Left ventricle myocardium inferior (tissue), 1 donor: ENCODE data around the gene CNR1. TPM values are rescaled to one million over a fixed set of nuclear protein-coding genes. Genes with fewer than 3 reads are reported as not detected.

Source experiments
- DNase-seq: peaks from one replicate; pipeline ENCODE4 v3.0.0-alpha.2; 2020
- H3K27ac ChIP-seq: fragments of 200-600 bp; replicated peaks from 2 replicates; pipeline ENCODE4 v1.8.0; 2021
- H3K27me3 ChIP-seq: fragments of 200-600 bp; 2 replicates; pipeline ENCODE4 v1.8.0; 2021; ENCODE audit warnings: low read depth
- H3K36me3 ChIP-seq: fragments of 200-600 bp; 2 replicates; pipeline ENCODE4 v1.8.0; 2021
- H3K4me1 ChIP-seq: fragments of 200-600 bp; 2 replicates; pipeline ENCODE4 v1.8.0; 2021
- H3K4me3 ChIP-seq: fragments of 200-600 bp; 2 replicates; pipeline ENCODE4 v1.8.0; 2021; ENCODE audit warnings: mild to moderate bottlenecking, moderate library complexity
- H3K9me3 ChIP-seq: fragments of 200-600 bp; replicated peaks from 2 replicates; pipeline ENCODE4 v1.8.0; 2021
- intact Hi-C: fragments of 100-400 bp; cut with micrococcal nuclease; formaldehyde crosslinking; loops from one replicate; pipeline ENCODE4 v1.11.0; 2022
- total RNA-seq: library from RNA; stranded (reverse); fragmentation: NEBNext Ultra II Directional; extraction: Animal tissue kit (Norgen Biotek cat#: 25700); gene quantifications from one replicate; pipeline ENCODE4 v1.2.1, GENCODE V29; 2021
- TF ChIP-seq, protein P1 (sequence below): fragments of 200-600 bp; IDR thresholded peaks from 2 replicates; pipeline ENCODE4 v1.8.0; 2021; ENCODE audit warnings: antibody characterized with exemption, mild to moderate bottlenecking, borderline replicate concordance
- donor health status: DM: no; HTN: yes; CAD: no; lungs with severe emphysema.

CNR1 gene
- total RNA-seq, 1 donor from 2014 or later: 0.66 TPM

DNA sequence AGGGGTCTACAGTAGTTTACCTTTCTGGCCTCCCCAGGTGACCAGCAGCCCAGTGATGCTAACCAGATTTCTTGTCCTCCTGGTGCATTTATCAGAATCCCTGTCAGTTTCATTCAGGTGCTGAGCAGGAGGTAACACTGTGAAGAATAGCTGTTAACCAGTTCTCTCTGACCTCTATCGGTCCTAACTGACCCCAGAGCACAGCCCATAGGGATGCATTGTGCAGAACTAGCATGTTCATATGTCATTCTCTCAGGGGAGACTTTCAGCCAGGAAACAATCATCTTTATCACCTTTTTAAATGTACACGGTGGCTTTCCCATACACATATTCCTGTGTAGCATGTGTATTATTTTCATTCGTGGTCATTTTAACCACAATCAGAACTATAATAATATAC, 49.9 kb downstream of the CNR1 start:
- intact Hi-C loops: no loop called here
- no peak overlapping the region for H3K27ac ChIP-seq
- DNase-seq: no peak

DNA sequence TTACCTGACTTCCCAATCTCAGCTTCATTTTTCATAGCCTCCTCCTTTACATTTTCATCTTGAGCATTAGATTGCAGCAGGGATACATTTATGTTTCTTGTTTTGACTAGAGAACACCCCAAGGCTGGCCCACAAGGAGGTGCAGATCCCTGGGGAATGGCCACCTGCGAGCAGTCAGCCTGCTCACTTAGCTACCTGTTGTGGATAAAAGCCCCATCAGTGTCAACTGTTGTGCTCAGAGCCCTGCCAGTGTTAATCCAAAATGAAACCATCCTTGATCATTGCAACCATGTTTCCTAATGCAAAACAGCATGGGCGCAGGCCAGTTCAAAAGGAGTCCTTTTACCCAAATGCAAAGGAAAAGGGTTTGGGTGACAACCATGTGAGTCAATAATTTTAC, 50.8 kb downstream of the CNR1 start:
- H3K4me1 ChIP-seq: no peaks in the 10 kb centered on the region
- no peak for DNase-seq
- no peak overlapping the region for H3K4me3 ChIP-seq
- peaks cover 13% of the 10 kb centered on the region for H3K27me3 ChIP-seq
- no peaks in the 10 kb centered on the region for H3K36me3 ChIP-seq
- H3K9me3 ChIP-seq: no peaks in the 10 kb centered on the region
- TF ChIP-seq, protein P1, sequence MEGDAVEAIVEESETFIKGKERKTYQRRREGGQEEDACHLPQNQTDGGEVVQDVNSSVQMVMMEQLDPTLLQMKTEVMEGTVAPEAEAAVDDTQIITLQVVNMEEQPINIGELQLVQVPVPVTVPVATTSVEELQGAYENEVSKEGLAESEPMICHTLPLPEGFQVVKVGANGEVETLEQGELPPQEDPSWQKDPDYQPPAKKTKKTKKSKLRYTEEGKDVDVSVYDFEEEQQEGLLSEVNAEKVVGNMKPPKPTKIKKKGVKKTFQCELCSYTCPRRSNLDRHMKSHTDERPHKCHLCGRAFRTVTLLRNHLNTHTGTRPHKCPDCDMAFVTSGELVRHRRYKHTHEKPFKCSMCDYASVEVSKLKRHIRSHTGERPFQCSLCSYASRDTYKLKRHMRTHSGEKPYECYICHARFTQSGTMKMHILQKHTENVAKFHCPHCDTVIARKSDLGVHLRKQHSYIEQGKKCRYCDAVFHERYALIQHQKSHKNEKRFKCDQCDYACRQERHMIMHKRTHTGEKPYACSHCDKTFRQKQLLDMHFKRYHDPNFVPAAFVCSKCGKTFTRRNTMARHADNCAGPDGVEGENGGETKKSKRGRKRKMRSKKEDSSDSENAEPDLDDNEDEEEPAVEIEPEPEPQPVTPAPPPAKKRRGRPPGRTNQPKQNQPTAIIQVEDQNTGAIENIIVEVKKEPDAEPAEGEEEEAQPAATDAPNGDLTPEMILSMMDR: no peak
- intact Hi-C loops: no loop called here
- no peak overlapping the region for H3K27ac ChIP-seq

More for the DNA sequence above, 49.9 kb downstream of the CNR1 start:
- TF ChIP-seq, protein P1: no peak
- H3K4me3 ChIP-seq: no peak overlapping the region
- H3K4me1 ChIP-seq: no peaks in the 10 kb centered on the region
- no peaks in the 10 kb centered on the region for H3K36me3 ChIP-seq
- H3K9me3 ChIP-seq: peaks cover 4% of the 10 kb centered on the region
- peaks cover 9% of the 10 kb centered on the region for H3K27me3 ChIP-seq

DNA sequence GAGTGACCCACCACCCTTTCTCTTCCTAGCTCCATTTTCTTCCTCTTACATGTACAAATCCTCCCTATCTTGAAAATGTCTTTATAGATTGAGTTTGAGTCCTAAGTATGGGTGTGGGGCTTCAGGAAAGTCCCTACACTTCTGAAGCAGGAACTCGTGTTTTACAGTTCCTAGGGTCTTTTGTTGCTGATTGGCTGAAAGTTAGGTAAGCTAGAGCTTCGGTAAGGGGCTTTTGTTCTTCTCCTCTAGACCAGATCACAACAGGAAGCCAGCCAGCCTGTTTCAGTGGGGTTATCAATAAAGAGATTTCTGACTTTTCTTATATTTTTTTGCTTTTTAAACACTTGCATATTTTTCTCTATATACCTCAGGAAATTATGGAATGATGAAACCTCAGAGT, 51.3 kb downstream of the CNR1 start:
- Histone ChIP-seq H3K27ac (no peak overlapping the region), H3K27me3 (peaks cover 13% of the 10 kb centered on the region), H3K4me1 (no peaks in the 10 kb centered on the region), H3K4me3 (no peak overlapping the region), H3K36me3 (no peaks in the 10 kb centered on the region), H3K9me3 (no peaks in the 10 kb centered on the region)
- TF ChIP-seq, protein P1: no peak
- DNase-seq: no peak
- intact Hi-C loops: no loop called here

DNA sequence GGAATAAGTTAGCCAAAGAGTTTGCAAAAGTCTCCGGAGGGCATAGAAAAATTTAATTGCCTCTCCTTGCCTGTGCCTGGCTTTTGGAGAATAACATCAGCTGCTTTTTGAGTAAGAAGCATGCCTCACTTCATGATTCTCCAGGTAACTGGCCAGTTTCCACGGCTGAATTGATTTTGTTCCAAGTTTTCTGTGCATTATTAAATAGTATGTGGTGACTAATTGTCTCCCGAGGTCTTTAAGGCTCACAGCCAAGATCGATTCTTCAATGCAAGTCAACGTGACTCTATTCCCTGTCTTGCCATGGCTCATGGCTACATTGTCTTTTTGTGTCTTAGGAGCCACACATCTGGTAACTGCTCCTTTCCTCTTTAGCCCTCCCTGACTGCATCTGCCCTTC, 54.2 kb downstream of the CNR1 start:
- no peak for DNase-seq
- Histone ChIP-seq H3K27ac (no peak overlapping the region), H3K27me3 (peaks cover 13% of the 10 kb centered on the region), H3K4me1 (no peaks in the 10 kb centered on the region), H3K4me3 (no peak overlapping the region), H3K36me3 (no peaks in the 10 kb centered on the region), H3K9me3 (no peaks in the 10 kb centered on the region)
- intact Hi-C loops: no loop called here
- TF ChIP-seq, protein P1: no peak

DNA sequence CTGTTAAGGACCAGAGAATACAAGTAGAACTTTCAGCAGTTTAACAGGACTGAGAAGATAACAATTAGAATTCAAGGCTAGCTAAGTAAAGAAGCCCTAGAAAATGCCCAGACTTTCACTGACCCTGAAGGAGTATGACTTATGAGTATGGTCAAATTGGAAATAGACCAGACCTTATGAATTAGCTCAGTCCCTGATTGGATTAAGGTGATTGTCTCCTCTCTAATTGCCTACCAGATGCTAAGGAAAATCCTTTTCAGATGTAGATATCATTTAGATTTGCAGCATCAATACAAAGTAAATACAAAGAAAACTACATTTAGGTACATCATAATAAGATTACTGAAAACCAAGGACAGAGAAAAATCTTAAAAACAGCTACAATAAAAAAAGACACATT, 58.9 kb downstream of the CNR1 start:
- Histone ChIP-seq H3K27me3 (peaks cover 11% of the 10 kb centered on the region), H3K4me1 (no peaks in the 10 kb centered on the region), H3K9me3 (no peaks in the 10 kb centered on the region), H3K4me3 (no peak overlapping the region), H3K36me3 (no peaks in the 10 kb centered on the region), H3K27ac (no peak overlapping the region)
- no peak for DNase-seq
- TF ChIP-seq, protein P1: no peak
- intact Hi-C loops: no loop called here
